ENCODE results near the gene FGF8.
A peak's percentile ranks its signal among the peaks of the same experiment; 100 is the strongest.

FGF8 gene

GRCh38 chr10:101777619-101778145 is 1.8 kb upstream of the FGF8 start:
- no peak for TF ChIP-seq CTCF (IDR thresholded peaks at IDR 0.05; ENCODE audit: extremely low read depth, missing control alignments)
- no peak for DNase-seq (ENCODE audit: low spot score)

- DNase-seq (ENCODE audit: low spot score) = no peak
- no peak for TF ChIP-seq CTCF (IDR thresholded peaks at IDR 0.05; ENCODE audit: extremely low read depth, missing control alignments)
Measured at GRCh38 chr10:101776161-101776817, 375 bp upstream of the FGF8 start.

DNA sequence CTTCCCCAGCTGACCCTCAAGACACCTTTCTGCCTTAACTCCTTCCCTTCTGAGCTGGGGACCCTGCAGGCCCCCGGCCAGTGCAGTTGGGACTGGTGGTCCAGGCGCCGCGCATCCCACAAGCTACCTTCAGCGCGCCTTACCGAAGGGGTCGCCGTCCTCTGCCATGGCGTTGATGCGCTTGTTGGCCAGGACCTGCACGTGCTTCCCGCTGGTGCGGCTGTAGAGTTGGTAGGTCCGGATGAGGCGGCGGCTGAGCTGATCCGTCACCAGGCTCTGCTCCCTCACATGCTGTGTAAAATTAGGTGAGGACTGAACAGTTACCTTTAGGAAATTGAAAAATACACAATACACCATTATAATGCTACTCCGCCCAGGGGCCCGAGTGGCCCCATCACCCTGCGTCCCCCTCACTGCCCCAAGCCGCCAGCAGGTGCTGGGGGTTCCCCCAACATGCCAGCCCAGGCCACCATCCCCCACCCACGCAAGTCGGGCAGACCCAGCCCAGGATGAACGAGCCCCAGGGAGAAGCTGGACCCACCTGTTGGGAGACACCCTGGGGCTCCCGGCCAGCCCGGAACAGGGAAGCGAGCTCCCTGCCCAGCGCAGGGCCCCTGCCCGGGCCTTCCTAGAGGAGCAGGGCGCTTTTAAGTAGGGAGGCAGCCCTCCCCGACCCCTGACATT is 1.2 kb downstream of the FGF8 start:
- DNase-seq (ENCODE audit: low spot score) = peak; percentile 46
- no peak for TF ChIP-seq CTCF (IDR thresholded peaks at IDR 0.05; ENCODE audit: extremely low read depth, missing control alignments)

DNA sequence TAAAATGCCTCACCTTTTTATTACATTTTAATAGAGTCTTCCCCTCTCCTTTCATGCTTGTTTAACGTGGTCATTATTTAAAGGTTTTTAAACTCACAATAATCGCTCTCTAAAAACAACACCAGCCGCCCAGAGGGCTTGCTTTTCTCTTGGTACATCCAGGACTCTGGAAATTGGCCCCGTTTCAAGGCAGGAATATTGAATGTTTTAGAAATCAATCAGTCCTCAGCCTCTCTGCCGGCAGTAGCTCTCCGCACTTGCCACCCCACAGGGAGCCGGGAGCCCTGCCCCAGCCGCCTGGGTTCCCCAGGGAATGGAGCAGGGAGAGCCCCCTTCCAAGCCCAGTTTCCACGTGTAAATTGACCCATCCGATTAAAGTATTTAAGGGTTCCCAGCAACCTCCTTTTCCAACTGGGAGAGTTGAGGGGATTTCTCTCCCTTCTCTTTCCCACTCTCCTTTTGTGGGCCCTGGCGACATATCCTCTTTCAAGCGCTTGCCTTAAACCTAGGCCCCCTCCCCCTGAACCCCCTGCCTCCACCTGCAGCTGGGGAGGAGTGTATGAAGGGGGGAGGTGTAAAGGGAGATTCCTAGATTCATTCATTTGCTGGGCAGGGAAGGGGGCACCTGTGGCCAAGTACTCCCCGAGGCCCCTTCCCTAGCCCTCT is 1.9 kb downstream of the FGF8 start:
- no peak for DNase-seq (ENCODE audit: low spot score)
- no peak for TF ChIP-seq CTCF (IDR thresholded peaks at IDR 0.05; ENCODE audit: extremely low read depth, missing control alignments)

- no peak for TF ChIP-seq CTCF (IDR thresholded peaks at IDR 0.05; ENCODE audit: extremely low read depth, missing control alignments)
- DNase-seq (ENCODE audit: low spot score) = no peak
Measured at GRCh38 chr10:101772895-101773761, 2.8 kb downstream of the FGF8 start.

DNA sequence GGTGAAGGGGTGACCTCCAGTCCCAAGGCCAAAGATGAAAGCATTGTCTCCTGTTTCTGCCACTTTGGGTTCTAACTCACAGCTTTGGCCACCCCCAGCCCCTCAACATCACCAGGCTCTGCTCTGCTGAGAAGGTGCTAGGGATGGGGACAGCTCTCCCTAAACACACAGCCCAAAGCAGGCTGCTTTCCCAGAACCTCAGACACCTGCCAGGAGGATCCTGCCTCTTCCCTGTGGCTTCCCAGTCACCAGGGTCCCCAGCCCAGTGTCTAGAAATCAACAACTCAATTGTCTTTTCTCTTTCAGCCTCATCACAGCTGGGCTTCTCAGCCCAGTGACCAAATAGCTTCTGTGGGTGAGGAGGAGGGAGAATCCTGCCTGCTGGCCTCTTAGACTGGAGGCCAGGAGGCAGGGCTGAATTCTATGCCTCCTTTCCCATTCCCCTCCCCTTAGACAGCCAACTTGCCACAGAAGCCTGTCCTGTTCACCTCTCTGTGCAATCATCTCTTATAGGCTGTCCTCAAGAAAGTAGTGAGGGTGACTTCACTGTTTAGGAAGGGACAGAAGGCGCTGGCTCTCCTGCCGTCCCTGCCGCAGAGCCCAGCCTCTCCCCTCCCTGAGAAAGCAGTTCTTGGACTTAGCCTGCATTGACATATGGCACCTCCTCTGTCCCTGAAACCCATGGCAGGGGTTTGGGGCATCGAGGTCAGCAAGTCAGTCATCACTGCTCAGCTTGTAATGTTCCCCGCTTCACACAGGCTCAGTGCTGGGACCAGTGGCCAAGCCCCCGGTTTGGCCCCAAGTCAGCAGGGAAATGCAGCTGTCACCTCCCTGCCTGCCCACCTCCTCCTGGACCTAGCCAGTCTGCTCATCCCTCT is 3.7 kb downstream of the FGF8 start:
- DNase-seq (ENCODE audit: low spot score) = no peak
- TF ChIP-seq CTCF (IDR thresholded peaks at IDR 0.05; ENCODE audit: extremely low read depth, missing control alignments) = no peak
